ENCODE results near the gene RFC1. TPM values are rescaled to one million over a fixed set of nuclear protein-coding genes. Genes with fewer than 3 reads are reported as not detected.

The RFC1 gene
- total and polyA plus RNA-seq, 10 donors: 8.0 to 54.9 (median 41.8) TPM

GRCh38 chr4:39349326-39349725 lies 16.8 kb downstream of the RFC1 start:
- H3K4me3 ChIP-seq: no peak overlapping the region

DNA sequence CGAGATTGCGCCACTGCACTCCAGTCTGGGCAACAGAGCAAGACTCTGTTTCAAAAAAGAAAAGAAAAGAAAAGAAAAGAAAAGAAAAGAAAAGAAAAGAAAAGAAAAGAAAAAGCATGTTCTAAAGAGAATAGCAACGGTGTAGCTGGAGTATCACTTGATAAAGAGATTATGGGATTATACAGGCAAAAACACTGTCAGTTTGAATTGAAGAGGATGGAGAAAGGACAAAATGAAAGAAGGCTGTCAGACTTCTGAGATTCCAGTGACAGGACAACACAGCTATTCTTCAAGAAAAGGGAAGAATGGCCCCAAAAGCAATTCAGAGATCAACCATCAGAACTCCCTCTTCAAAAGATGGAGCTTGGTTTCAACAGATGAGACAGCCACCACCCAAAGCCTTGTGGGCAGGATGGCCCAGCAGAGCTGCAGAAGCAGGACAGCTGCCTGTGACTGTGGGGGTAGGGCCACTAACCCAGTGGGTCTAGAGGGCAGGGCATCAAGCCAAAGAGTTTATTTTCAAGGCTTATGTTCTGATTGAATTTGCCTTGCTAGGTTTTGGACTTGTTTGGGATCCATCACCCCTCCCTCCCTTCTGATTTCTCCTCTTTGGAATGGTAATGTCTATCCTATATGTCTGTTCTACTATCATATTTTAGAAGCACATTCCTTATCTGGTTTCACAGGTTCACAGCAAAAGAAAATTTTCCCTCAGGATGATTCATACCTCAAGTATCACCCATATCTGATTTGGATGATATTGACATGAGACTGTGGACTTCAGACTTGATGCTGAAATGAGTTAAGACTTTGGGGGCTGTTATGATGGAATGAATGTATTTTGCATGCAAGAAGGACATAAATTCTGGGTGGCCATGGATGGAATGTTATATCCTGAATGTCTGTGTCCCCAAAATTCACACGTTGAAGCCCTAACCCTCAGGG lies 17.5 kb downstream of the RFC1 start:
- Histone ChIP-seq H3K4me3 (no peak overlapping the region), H3K27me3 (replicated peaks in 1 of 7) (no peaks in the 10 kb centered on the region), H3K27ac (no peak overlapping the region), H3K9me3 (peaks cover 0 to 16% (median 14%) of the 10 kb centered on the region in 8 donors), H3K4me1 (peaks cover 5 to 50% (median 20%) of the 10 kb centered on the region in 6 donors), H3K36me3 (peaks cover 0 to 68% (median 34%) of the 10 kb centered on the region in 6 donors)
- WGBS, 5 donors: 93 to 100% (median 97%) methylated on average over 4 of the region's 4 CpGs
- no peak for TF ChIP-seq POLR2AphosphoS5 (IDR thresholded peaks at IDR 0.05)
- TF ChIP-seq POLR2A (IDR thresholded peaks at IDR 0.05): no peak
- TF ChIP-seq, protein P1, sequence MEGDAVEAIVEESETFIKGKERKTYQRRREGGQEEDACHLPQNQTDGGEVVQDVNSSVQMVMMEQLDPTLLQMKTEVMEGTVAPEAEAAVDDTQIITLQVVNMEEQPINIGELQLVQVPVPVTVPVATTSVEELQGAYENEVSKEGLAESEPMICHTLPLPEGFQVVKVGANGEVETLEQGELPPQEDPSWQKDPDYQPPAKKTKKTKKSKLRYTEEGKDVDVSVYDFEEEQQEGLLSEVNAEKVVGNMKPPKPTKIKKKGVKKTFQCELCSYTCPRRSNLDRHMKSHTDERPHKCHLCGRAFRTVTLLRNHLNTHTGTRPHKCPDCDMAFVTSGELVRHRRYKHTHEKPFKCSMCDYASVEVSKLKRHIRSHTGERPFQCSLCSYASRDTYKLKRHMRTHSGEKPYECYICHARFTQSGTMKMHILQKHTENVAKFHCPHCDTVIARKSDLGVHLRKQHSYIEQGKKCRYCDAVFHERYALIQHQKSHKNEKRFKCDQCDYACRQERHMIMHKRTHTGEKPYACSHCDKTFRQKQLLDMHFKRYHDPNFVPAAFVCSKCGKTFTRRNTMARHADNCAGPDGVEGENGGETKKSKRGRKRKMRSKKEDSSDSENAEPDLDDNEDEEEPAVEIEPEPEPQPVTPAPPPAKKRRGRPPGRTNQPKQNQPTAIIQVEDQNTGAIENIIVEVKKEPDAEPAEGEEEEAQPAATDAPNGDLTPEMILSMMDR (IDR thresholded peaks at IDR 0.05 in 8 of 11, conservative IDR thresholded peaks at IDR 0.05 in 3 of 11): no peak
- no peak for DNase-seq
- intact Hi-C loops (cut with DNase I; ENCODE audit: low total_unique reads): no loop called here

More at GRCh38 chr4:39349326-39349725, 16.8 kb downstream of the RFC1 start:
- Histone ChIP-seq H3K36me3 (peaks cover 0 to 61% (median 30%) of the 10 kb centered on the region in 6 donors), H3K9me3 (peaks cover 0 to 16% (median 14%) of the 10 kb centered on the region in 8 donors), H3K4me1 (peaks cover 12 to 56% (median 27%) of the 10 kb centered on the region in 6 donors), H3K27ac (no peak overlapping the region), H3K27me3 (replicated peaks in 1 of 7) (no peaks in the 10 kb centered on the region)
- WGBS, 5 donors: 94 to 97% (median 96%) methylated on average over 2 of the region's 2 CpGs
- no peak for DNase-seq
- TF ChIP-seq, protein P1 (IDR thresholded peaks at IDR 0.05 in 8 of 11, conservative IDR thresholded peaks at IDR 0.05 in 3 of 11): no peak
- TF ChIP-seq POLR2AphosphoS5 (IDR thresholded peaks at IDR 0.05) (no peak), POLR2A (IDR thresholded peaks at IDR 0.05) (no peak)
- intact Hi-C loops (cut with DNase I; ENCODE audit: low total_unique reads): no loop called here

DNA sequence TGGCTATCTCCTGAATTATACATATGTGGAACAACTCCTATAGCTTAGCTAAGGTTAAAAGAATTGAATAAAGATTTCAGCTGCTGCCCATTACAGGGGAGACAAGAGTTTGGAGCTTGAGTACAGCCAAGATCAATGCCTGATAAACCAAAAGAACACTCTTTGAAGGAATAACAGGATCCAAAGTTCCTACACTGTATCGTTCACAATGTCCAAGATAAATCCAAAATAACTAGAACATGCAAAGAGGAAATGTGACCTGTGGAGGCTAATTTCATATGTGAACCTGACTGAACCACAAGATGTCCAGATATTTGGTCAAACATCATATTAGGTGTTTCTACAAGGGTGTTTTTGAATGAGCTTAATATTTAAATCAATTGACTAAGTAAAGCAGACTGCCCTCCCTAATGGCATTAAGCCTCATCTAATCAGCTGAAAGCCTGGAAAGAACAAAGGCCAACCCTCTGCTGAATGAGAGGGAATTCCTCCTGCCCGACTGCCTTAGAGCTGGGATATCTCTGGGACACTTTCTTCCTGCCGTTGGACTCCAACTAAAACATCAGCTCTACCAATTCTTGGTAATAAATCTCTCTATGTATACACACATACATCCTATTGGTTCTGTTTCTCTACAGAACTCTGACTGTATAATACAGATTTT lies 19.2 kb downstream of the RFC1 start:
- Histone ChIP-seq H3K27me3 (replicated peaks in 1 of 7) (no peaks in the 10 kb centered on the region), H3K4me1 (peaks cover 0 to 33% (median 6%) of the 10 kb centered on the region in 6 donors), H3K36me3 (peaks cover 0 to 84% (median 34%) of the 10 kb centered on the region in 6 donors), H3K27ac (no peak overlapping the region), H3K4me3 (no peak overlapping the region), H3K9me3 (peaks cover 0 to 16% (median 14%) of the 10 kb centered on the region in 8 donors)
- 80 to 95% (median 94%) methylated on average over 3 of the region's 3 CpGs for WGBS, 5 donors
- TF ChIP-seq POLR2AphosphoS5 (IDR thresholded peaks at IDR 0.05): no peak
- TF ChIP-seq, protein P1 (IDR thresholded peaks at IDR 0.05 in 8 of 11, conservative IDR thresholded peaks at IDR 0.05 in 3 of 11): no peak
- no peak for TF ChIP-seq POLR2A (IDR thresholded peaks at IDR 0.05)
- no peak for DNase-seq
- intact Hi-C loops (cut with DNase I; ENCODE audit: low total_unique reads): no loop called here

All from spleen (tissue), 11 donors.